ENCODE measurements around the gene KRT86. TPM values are rescaled to one million over a fixed set of nuclear protein-coding genes. Genes with fewer than 3 reads are reported as not detected.

Gene KRT86
- total and polyA plus RNA-seq, 2 of the 8 experiments (the other 6 are each of a cell fraction or from before 2014, with no cell fraction given) = 0.12 TPM; not detected in 1

- TF ChIP-seq CTBP2 (IDR thresholded peaks at IDR 0.05; ENCODE audit: borderline replicate concordance, insufficient read depth, insufficient read length, low read length) (no peak), CREB1 (IDR thresholded peaks at IDR 0.05) (no peak), TAF7 (optimal IDR thresholded peaks at IDR 0.05; ENCODE audit: borderline replicate concordance, low read depth, low read length) (no peak), BCL11A (IDR thresholded peaks at IDR 0.05; ENCODE audit: low read depth in 2 of 2, low read length in 2 of 2) (no peak), USF2 (IDR thresholded peaks at IDR 0.05; ENCODE audit: low read length) (no peak), ZNF274 (IDR thresholded peaks at IDR 0.05; ENCODE audit: borderline replicate concordance, extremely low read depth, low read length) (no peak), CHD2 (IDR thresholded peaks at IDR 0.05; ENCODE audit: low read length) (no peak), TBP (IDR thresholded peaks at IDR 0.05; ENCODE audit: low read depth, low read length) (no peak)
These were observed 22.9 kb upstream of the KRT86 start (continued) for GRCh38 chr12:52251367-52252051.
